MM.1S (cell line): Measurements from ENCODE around the gene TDRD7.

Experiments used
- EZH2 ChIP-seq: fragments of 300-600 bp; sonication (generic); optimal IDR thresholded peaks from 2 replicates; pipeline ENCODE3; 2017; ENCODE audit warnings: low read depth, mild to moderate bottlenecking, antibody characterized with exemption, low read length, mixed read lengths
- EZH2phosphoT487 ChIP-seq: fragments of 300-600 bp; sonication (generic); IDR thresholded peaks from 2 replicates; pipeline ENCODE4 v1.6.1; 2018; ENCODE audit warnings: antibody characterized with exemption, low read length
- TF ChIP-seq, protein P1 (sequence below): fragments of 300-600 bp; sonication (generic); IDR thresholded peaks from 2 replicates; pipeline ENCODE4 v1.5.1; 2016; ENCODE audit warnings: antibody characterized with exemption, low read length, mixed read lengths

DNA sequence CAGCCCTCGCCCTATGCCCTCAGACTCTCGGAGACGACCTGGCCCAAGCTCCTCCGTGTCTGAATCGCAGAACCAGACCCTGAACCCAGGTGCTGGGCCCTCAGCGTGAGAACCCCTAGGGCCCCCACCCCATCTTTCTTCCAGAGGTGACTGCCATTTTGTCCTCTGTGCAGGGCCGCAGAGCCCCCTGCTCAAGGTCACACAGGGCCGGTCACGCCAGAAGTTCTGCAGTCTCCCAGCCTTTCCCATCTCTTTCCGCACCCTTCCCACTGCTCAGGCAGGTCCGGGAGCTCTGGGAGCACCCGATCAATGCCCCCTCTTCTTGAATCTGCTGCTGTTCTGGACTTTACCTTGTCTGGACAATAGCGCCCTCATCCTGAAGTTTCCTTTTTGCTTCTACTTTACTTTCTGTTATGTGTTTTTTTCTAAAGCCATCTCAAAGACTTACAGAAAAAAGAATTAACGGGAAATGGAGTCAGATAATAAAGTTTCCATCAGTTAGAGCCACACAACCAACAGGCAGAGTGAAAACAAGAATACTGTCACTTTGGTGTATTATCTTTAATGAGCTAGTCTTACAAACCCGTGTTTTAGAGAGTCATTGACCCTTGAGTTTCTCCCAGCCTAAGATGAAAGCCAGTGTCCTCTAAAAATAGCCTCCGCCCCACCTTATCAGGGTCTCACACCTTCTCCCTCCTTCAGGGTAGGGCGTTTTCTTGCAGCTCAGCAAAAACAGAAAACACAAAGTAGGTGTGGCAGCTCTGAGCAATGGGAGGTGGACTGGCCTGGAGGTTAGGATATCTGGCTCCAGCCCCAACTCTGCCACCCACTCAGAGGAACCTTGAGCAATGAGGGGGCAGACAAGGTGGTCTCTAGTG is 91.3 kb downstream of the TDRD7 start:
- TF ChIP-seq, protein P1, sequence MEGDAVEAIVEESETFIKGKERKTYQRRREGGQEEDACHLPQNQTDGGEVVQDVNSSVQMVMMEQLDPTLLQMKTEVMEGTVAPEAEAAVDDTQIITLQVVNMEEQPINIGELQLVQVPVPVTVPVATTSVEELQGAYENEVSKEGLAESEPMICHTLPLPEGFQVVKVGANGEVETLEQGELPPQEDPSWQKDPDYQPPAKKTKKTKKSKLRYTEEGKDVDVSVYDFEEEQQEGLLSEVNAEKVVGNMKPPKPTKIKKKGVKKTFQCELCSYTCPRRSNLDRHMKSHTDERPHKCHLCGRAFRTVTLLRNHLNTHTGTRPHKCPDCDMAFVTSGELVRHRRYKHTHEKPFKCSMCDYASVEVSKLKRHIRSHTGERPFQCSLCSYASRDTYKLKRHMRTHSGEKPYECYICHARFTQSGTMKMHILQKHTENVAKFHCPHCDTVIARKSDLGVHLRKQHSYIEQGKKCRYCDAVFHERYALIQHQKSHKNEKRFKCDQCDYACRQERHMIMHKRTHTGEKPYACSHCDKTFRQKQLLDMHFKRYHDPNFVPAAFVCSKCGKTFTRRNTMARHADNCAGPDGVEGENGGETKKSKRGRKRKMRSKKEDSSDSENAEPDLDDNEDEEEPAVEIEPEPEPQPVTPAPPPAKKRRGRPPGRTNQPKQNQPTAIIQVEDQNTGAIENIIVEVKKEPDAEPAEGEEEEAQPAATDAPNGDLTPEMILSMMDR, result no peak
- TF ChIP-seq EZH2 (no peak), EZH2phosphoT487 (no peak)
